K562 (cell line): Measurements from ENCODE around the gene MEIKIN. TPM values are rescaled to one million over a fixed set of nuclear protein-coding genes. Genes with fewer than 3 reads are reported as not detected.
A peak's percentile ranks its signal among the peaks of the same experiment; 100 is the strongest.

Experiments used
- CEBPB ChIP-seq: fragments of 450-650 bp; IDR thresholded peaks from 2 replicates; pipeline ENCODE4 v1.6.1; 2016; ENCODE audit warnings: missing genetic modification characterization, missing compliant biosample characterization
- CGGBP1 ChIP-seq: fragments of 250-450 bp; sonication (Bioruptor Pico); IDR thresholded peaks from 2 replicates; pipeline ENCODE4 v1.9.0; 2021; ENCODE audit warnings: mild to moderate bottlenecking
- GMEB1 ChIP-seq: fragments of 250-450 bp; sonication (Bioruptor Pico); IDR thresholded peaks from 2 replicates; pipeline ENCODE4 v1.4.0; 2020; ENCODE audit warnings: mild to moderate bottlenecking
- MEF2D ChIP-seq: conservative IDR thresholded peaks from 2 replicates; pipeline ENCODE4 v1.6.1; 2016; ENCODE audit warnings: low read depth, missing genetic modification characterization, missing compliant biosample characterization
- PATZ1 ChIP-seq: fragments of 250-450 bp; sonication (Bioruptor Pico); IDR thresholded peaks from 2 replicates; pipeline ENCODE4 v1.5.0; 2020; ENCODE audit warnings: mild to moderate bottlenecking, borderline replicate concordance
- PRMT5 ChIP-seq: sonication (generic); formaldehyde crosslinking; IDR thresholded peaks from 2 replicates; pipeline ENCODE4 v1.5.0; 2020; ENCODE audit warnings: missing genetic modification reagents
- PTTG1 ChIP-seq: fragments of 450-650 bp; IDR thresholded peaks from 2 replicates; pipeline ENCODE4 v1.6.1; 2016; ENCODE audit warnings: low read depth, mild to moderate bottlenecking, missing genetic modification characterization, missing compliant biosample characterization
- SREBF1 ChIP-seq: fragments of 150-350 bp; IDR thresholded peaks from 2 replicates; pipeline ENCODE4 v1.6.1; 2014; ENCODE audit warnings: antibody characterized with exemption, low read depth, low read length, borderline replicate concordance
- SRSF3 ChIP-seq: fragments of 200-400 bp; formaldehyde crosslinking; IDR thresholded peaks from 2 replicates; pipeline ENCODE4 v1.6.1; 2016; ENCODE audit warnings: mild to moderate bottlenecking, low read length, moderate library complexity; ENCODE audit not compliant: insufficient read depth
- ZNF197 ChIP-seq: fragments of 200-800 bp; sonication (Bioruptor generic); IDR thresholded peaks from 2 replicates; pipeline ENCODE4 v1.6.1; 2016; ENCODE audit warnings: low read depth, missing genetic modification characterization, missing compliant biosample characterization
- ZNF280A ChIP-seq: fragments of 450-650 bp; IDR thresholded peaks from 2 replicates; pipeline ENCODE4 v1.6.1; 2018; ENCODE audit warnings: mild to moderate bottlenecking, low read depth; ENCODE audit not compliant: partially characterized antibody
- ZNF282 ChIP-seq: sonication (generic); formaldehyde crosslinking; IDR thresholded peaks from 2 replicates; pipeline ENCODE4 v1.8.1; 2023; ENCODE audit warnings: missing genetic modification reagents
- ZNF41 ChIP-seq: fragments of 250-450 bp; sonication (Bioruptor Pico); conservative IDR thresholded peaks from 2 replicates; pipeline ENCODE4 v1.4.0; 2020; ENCODE audit warnings: mild to moderate bottlenecking
- polyA plus RNA-seq, 8 experiments: library from polyadenylated mRNA; depleted of rRNA in 4 of 8; stranded (reverse) in 5 of 8; unstranded in 3 of 8; fragments of >200 nt; fragmentation: Nextera tagmentation in 2 of 8; fragmentation: Illumina TruSeq in 1 of 8; extraction: Ambion mirVana in 2 of 8; extraction: Trizol in 1 of 8; gene quantifications; 2 replicates each; pipeline versions ENCODE4 v1.2.1 to v1.2.3, GENCODE V29; 2011 to 2014; ENCODE audit warnings: inconsistent platforms in 1 of 8, missing spikeins in 1 of 8
- total RNA-seq, 7 experiments: library from RNA; depleted of rRNA in 6 of 7; stranded (reverse); fragments of >200 nt in 6 of 7; fragmentation: Illumina TruSeq in 2 of 7; extraction: Trizol in 2 of 7; gene quantifications; 2 replicates each; pipeline versions ENCODE4 v1.2.1 to v1.2.3, GENCODE V29; 2011 to 2021; ENCODE audit warnings: low replicate concordance in 1 of 7
- TF ChIP-seq, protein P1 (sequence below), 2 experiments: fragments of 150-350 bp in 1 of 2; IDR thresholded peaks; 2 replicates each; pipeline ENCODE4 v1.6.1; 2012 to 2016; ENCODE audit warnings: low read depth in 2 of 2, low read length in 2 of 2, mild to moderate bottlenecking in 1 of 2, moderate library complexity in 1 of 2
- TF ChIP-seq, protein P2 (sequence below): fragments of 450-650 bp; formaldehyde crosslinking; IDR thresholded peaks from 2 replicates; pipeline ENCODE4 v1.4.0; 2022; ENCODE audit warnings: missing genetic modification characterization

The MEIKIN gene
- total and polyA plus RNA-seq, 9 of the 15 experiments (the other 6 are each of a cell fraction or from before 2014, with no cell fraction given): 0.18 TPM; not detected in 8

DNA sequence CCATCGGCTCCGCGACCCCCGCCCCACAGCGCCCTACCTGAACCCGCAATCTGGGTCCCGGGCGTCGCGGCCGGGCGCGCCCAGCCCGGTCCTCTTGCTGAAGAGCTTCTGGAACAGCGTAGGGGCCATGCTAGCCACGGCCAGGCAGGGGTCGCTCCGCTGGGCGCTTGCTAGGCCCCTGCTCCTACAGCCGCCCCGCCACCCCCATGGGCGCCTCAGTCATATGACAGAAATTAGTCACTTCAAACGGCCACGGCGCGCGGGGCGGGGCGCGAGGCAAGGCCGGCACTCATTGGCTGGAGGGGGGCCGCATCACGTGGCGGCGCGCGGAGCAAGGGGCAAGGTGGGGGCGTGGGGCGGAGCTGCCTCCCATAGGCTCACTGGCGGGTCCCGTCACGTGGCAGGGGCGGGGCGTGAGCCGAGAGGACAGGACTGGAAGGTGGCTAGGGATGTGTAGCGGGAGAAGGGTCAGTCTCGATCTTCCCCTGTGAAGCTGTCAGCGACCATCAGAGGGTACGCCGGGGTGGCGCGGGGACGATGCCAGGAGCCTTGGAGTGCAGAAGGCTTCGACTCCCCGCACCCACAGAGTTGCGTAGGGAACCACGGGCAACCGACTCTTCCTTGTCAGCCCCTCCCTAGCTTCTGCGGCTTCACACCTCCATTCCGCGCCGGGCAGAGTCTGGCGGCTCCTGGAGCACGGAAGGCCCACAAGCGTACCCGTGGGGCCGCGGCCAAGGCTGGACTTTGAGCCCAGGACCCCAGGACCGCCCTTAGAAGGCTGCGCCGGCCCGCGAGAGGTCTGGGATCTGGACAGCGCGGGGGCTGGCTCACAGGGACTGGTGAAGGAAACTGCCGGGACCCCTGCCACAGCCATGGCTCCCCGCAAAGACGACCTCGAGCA is 148.4 kb downstream of the MEIKIN start, which contains the start of gene FNIP1 (continued):
- no peak; the same call in 1 of the 2 replicates for TF ChIP-seq SRSF3
- no peak for TF ChIP-seq ZNF41 (CRISPR knock-in tag)
- no peak for TF ChIP-seq PATZ1
- no peak for TF ChIP-seq PTTG1 (tag)
- TF ChIP-seq ZNF282 (CRISPR knock-in tag): no peak
- TF ChIP-seq ZNF197: no peak
- TF ChIP-seq MEF2D (tag): peak; percentile 44; the same call in 1 of the 2 replicates
- TF ChIP-seq CGGBP1 (CRISPR knock-in tag): no peak
- no peak for TF ChIP-seq SREBF1
- no peak; the same call in 1 of the 2 replicates for TF ChIP-seq GMEB1 (CRISPR knock-in tag)
- TF ChIP-seq ZNF280A: no peak
- TF ChIP-seq, protein P1, sequence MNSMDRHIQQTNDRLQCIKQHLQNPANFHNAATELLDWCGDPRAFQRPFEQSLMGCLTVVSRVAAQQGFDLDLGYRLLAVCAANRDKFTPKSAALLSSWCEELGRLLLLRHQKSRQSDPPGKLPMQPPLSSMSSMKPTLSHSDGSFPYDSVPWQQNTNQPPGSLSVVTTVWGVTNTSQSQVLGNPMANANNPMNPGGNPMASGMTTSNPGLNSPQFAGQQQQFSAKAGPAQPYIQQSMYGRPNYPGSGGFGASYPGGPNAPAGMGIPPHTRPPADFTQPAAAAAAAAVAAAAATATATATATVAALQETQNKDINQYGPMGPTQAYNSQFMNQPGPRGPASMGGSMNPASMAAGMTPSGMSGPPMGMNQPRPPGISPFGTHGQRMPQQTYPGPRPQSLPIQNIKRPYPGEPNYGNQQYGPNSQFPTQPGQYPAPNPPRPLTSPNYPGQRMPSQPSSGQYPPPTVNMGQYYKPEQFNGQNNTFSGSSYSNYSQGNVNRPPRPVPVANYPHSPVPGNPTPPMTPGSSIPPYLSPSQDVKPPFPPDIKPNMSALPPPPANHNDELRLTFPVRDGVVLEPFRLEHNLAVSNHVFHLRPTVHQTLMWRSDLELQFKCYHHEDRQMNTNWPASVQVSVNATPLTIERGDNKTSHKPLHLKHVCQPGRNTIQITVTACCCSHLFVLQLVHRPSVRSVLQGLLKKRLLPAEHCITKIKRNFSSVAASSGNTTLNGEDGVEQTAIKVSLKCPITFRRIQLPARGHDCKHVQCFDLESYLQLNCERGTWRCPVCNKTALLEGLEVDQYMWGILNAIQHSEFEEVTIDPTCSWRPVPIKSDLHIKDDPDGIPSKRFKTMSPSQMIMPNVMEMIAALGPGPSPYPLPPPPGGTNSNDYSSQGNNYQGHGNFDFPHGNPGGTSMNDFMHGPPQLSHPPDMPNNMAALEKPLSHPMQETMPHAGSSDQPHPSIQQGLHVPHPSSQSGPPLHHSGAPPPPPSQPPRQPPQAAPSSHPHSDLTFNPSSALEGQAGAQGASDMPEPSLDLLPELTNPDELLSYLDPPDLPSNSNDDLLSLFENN (IDR thresholded peaks at IDR 0.05; ENCODE audit: low read depth in 2 of 2, low read length in 2 of 2): peak in 1 of 2 experiments; percentile 63; a peak in 2 of 4 replicates
- TF ChIP-seq, protein P2, sequence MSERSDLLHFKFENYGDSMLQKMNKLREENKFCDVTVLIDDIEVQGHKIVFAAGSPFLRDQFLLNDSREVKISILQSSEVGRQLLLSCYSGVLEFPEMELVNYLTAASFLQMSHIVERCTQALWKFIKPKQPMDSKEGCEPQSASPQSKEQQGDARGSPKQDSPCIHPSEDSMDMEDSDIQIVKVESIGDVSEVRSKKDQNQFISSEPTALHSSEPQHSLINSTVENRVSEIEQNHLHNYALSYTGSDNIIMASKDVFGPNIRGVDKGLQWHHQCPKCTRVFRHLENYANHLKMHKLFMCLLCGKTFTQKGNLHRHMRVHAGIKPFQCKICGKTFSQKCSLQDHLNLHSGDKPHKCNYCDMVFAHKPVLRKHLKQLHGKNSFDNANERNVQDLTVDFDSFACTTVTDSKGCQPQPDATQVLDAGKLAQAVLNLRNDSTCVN (CRISPR knock-in tag): peak; percentile 27; the same call in 1 of the 2 replicates
- no peak for TF ChIP-seq PRMT5 (CRISPR knock-in tag)
- no peak for TF ChIP-seq CEBPB
